H9 (cell line): ENCODE data around the gene BTG3. TPM values are rescaled to one million over a fixed set of nuclear protein-coding genes. Genes with fewer than 3 reads are reported as not detected.

ENCODE experiments used
- DNase-seq: peaks from one replicate; pipeline ENCODE4 v3.0.0-alpha.2; 2017
- H2AFZ ChIP-seq: one replicate; pipeline ENCODE4 v1.6.1; 2013; ENCODE audit warnings: mild to moderate bottlenecking, low read length, control low read depth, moderate library complexity
- H2AK5ac ChIP-seq: 2 replicates; pipeline ENCODE4 v1.6.1; 2013; ENCODE audit warnings: low read length, control low read depth, mixed read lengths; ENCODE audit not compliant: insufficient read length
- H2BK120ac ChIP-seq: one replicate; pipeline ENCODE4 v1.6.1; 2013; ENCODE audit warnings: low read depth, mild to moderate bottlenecking, low read length, control low read depth, inconsistent platforms; ENCODE audit not compliant: poor library complexity, severe bottlenecking
- H2BK12ac ChIP-seq: 2 replicates; pipeline ENCODE4 v1.6.1; 2013; ENCODE audit warnings: low read length, control low read depth, mixed read lengths, low read depth; ENCODE audit not compliant: insufficient read length
- H2BK15ac ChIP-seq: 2 replicates; pipeline ENCODE4 v1.6.1; 2013; ENCODE audit warnings: low read depth, low read length, control low read depth
- H2BK20ac ChIP-seq: one replicate; pipeline ENCODE4 v1.6.1; 2013; ENCODE audit warnings: low read depth, mild to moderate bottlenecking, low read length, control low read depth, inconsistent platforms; ENCODE audit not compliant: poor library complexity, severe bottlenecking
- H2BK5ac ChIP-seq: 2 replicates; pipeline ENCODE4 v1.6.1; 2013; ENCODE audit warnings: low read length, control low read depth, mixed read lengths; ENCODE audit not compliant: insufficient read length
- H3K14ac ChIP-seq: 2 replicates; pipeline ENCODE4 v1.6.1; 2013; ENCODE audit warnings: low read length, control low read depth; ENCODE audit not compliant: insufficient read depth
- H3K18ac ChIP-seq: 2 replicates; pipeline ENCODE4 v1.6.1; 2013; ENCODE audit warnings: low read depth, mild to moderate bottlenecking, mixed read lengths, low read length, control low read depth; ENCODE audit not compliant: insufficient read length
- H3K23ac ChIP-seq: 2 replicates; pipeline ENCODE4 v1.6.1; 2013; ENCODE audit warnings: low read length, control low read depth, mixed read lengths, low read depth; ENCODE audit not compliant: insufficient read length
- H3K23me2 ChIP-seq: 2 replicates; pipeline ENCODE4 v1.6.1; 2013; ENCODE audit warnings: low read depth, mild to moderate bottlenecking, mixed read lengths, low read length, control low read depth; ENCODE audit not compliant: insufficient read length, poor library complexity, severe bottlenecking
- H3K27ac ChIP-seq: 2 replicates; pipeline ENCODE4 v1.5.1; 2013; ENCODE audit warnings: low read length, control low read depth, mixed read lengths, low read depth; ENCODE audit not compliant: insufficient read length
- H3K27me3 ChIP-seq: 2 replicates; pipeline ENCODE4 v1.6.1; 2013; ENCODE audit warnings: low read length, control low read depth, inconsistent platforms; ENCODE audit not compliant: insufficient read depth
- H3K4ac ChIP-seq: 2 replicates; pipeline ENCODE4 v1.6.1; 2013; ENCODE audit warnings: low read depth, mild to moderate bottlenecking, control low read depth, inconsistent platforms, low read length, moderate library complexity
- H3K4me1 ChIP-seq: 2 replicates; pipeline ENCODE4 v1.6.1; 2013; ENCODE audit warnings: low read length, control low read depth, inconsistent platforms; ENCODE audit not compliant: insufficient read depth
- H3K4me2 ChIP-seq: 2 replicates; pipeline ENCODE4 v1.6.1; 2013; ENCODE audit warnings: low read length, control low read depth, mixed read lengths; ENCODE audit not compliant: insufficient read length, insufficient read depth
- H3K56ac ChIP-seq: 2 replicates; pipeline ENCODE4 v1.6.1; 2013; ENCODE audit warnings: low read depth, mild to moderate bottlenecking, mixed read lengths, low read length, control low read depth; ENCODE audit not compliant: insufficient read length
- H3K79me1 ChIP-seq: 2 replicates; pipeline ENCODE4 v1.6.1; 2013; ENCODE audit warnings: low read depth, mild to moderate bottlenecking, moderate library complexity, low read length, control low read depth, inconsistent platforms; ENCODE audit not compliant: insufficient read depth, poor library complexity, severe bottlenecking
- H3K79me2 ChIP-seq: 2 replicates; pipeline ENCODE4 v1.6.1; 2013; ENCODE audit warnings: low read length, control low read depth, inconsistent platforms; ENCODE audit not compliant: insufficient read depth
- H3K9ac ChIP-seq: 2 replicates; pipeline ENCODE4 v1.6.1; 2013; ENCODE audit warnings: low read length, control low read depth, mixed read lengths; ENCODE audit not compliant: insufficient read length; ENCODE audit errors: extremely low read depth
- H3K9me3 ChIP-seq: one replicate; pipeline ENCODE4 v1.6.1; 2013; ENCODE audit warnings: low read depth, low read length, inconsistent platforms; ENCODE audit not compliant: control insufficient read depth
- H3T11ph ChIP-seq: one replicate; pipeline ENCODE4 v1.6.1; 2013; ENCODE audit warnings: mild to moderate bottlenecking, low read length, control low read depth, inconsistent platforms
- H4K20me1 ChIP-seq: one replicate; pipeline ENCODE4 v1.6.1; 2013; ENCODE audit not compliant: control insufficient read depth, insufficient read length, insufficient read depth
- H4K5ac ChIP-seq: 2 replicates; pipeline ENCODE4 v1.6.1; 2013; ENCODE audit warnings: low read depth, mild to moderate bottlenecking, mixed read lengths, low read length, control low read depth; ENCODE audit not compliant: insufficient read length
- H4K8ac ChIP-seq: replicated peaks from 2 replicates; pipeline ENCODE4 v1.6.1; 2013; ENCODE audit warnings: low read length, control low read depth, mixed read lengths, low read depth; ENCODE audit not compliant: insufficient read length
- H4K91ac ChIP-seq: 2 replicates; pipeline ENCODE4 v1.6.1; 2013; ENCODE audit warnings: low read depth, mild to moderate bottlenecking, moderate library complexity, mixed read lengths, low read length, control low read depth; ENCODE audit not compliant: insufficient read length
- H3K27ac Mint-ChIP-seq, 3 experiments: 2 replicates in 2 of 3; 3 replicates in 1 of 3; pipeline ENCODE4 v1.8.0; 2020 to 2021; ENCODE audit warnings: mixed read lengths in 3 of 3, mild to moderate bottlenecking in 1 of 3, moderate library complexity in 1 of 3
- H3K27me3 Mint-ChIP-seq: 2 replicates; pipeline ENCODE4 v1.8.0; 2021; ENCODE audit warnings: low read depth, mild to moderate bottlenecking, moderate library complexity, mixed read lengths
- H3K36me3 Mint-ChIP-seq, 3 experiments: 2 replicates in 2 of 3; 3 replicates in 1 of 3; pipeline ENCODE4 v1.8.0; 2020 to 2021; ENCODE audit warnings: low read depth in 3 of 3, mixed read lengths in 3 of 3; ENCODE audit not compliant: insufficient read depth in 1 of 3
- H3K4me1 Mint-ChIP-seq, 2 experiments: 2 replicates each; pipeline ENCODE4 v1.8.0; 2020; ENCODE audit warnings: mixed read lengths in 2 of 2
- H3K4me3 Mint-ChIP-seq, 2 experiments: 2 replicates in 1 of 2; 3 replicates in 1 of 2; pipeline ENCODE4 v1.8.0; 2020 to 2021; ENCODE audit warnings: mild to moderate bottlenecking in 2 of 2, mixed read lengths in 2 of 2, moderate library complexity in 1 of 2
- H3K9me3 Mint-ChIP-seq, 2 experiments: 2 replicates in 1 of 2; 3 replicates in 1 of 2; pipeline ENCODE4 v1.8.0; 2020; ENCODE audit warnings: mild to moderate bottlenecking in 2 of 2, mixed read lengths in 2 of 2, moderate library complexity in 1 of 2
- WGBS: extraction: QIAGEN DNeasy Blood & Tissue Kit; methylation state at CpG from one replicate; pipeline ENCODE4 v1.1.7; 2013; ENCODE audit warnings: missing lambda C conversion rate, low lambda C conversion rate, mixed read lengths; ENCODE audit not compliant: insufficient read length; ENCODE audit errors: extremely low coverage; 5-methylcytosine and 5-hydroxymethylcytosine counted together
- total RNA-seq: library from RNA; stranded (reverse); gene quantifications from 2 replicates; pipeline ENCODE4 v1.2.1, GENCODE V29; 2021
- TF ChIP-seq, protein P1 (sequence below): fragments of 200-600 bp; sonication (generic); conservative IDR thresholded peaks from 3 replicates; pipeline ENCODE4 v1.8.0; 2021; ENCODE audit warnings: antibody characterized with exemption, mild to moderate bottlenecking

The BTG3 gene
- total RNA-seq, 1 experiment from 2014 or later, result 32.2 TPM

DNA sequence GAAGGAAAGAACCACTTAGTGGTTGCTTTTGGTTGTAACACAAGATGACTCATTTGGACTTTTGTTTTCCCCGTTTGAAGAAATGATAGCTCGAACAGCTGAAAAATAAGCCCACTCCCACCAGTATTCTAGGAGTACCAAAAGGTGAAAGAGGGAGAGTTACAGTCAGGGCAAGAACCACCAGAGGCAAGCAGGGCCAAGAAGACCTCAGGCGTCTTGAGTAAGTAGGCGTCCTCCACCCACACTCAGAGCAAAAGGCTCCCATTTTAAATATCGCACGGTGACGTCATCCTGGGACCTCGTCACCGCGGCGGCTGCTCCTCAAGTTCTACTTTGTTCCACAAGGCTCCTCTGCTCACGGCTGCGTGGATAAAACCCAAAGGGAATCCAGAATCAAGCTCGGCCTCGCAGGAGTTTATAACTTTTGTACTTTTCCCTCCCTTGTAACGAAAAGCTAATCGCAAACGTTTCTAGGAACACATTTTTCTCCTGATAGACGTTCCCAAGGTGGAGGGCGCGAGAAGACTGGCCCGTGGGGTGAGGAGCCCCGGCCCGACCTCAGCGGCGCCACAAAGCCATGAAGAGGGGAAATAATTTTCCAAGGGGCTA lies 1.2 kb downstream of the BTG3 start:
- Histone ChIP-seq H3K56ac (no peak overlapping the region), H4K20me1 (no peaks in the 10 kb centered on the region), H3K4ac (no peak overlapping the region; the same call in 1 of the 2 replicates), H2BK5ac (no peak overlapping the region), H3K4me1 (no peaks in the 10 kb centered on the region), H4K91ac (no peak overlapping the region), H2BK120ac (no peak overlapping the region), H3K79me1 (no peaks in the 10 kb centered on the region), H2AK5ac (no peak overlapping the region), H3K4me2 (peak overlapping the region; percentile 83), H3K79me2 (peaks cover 13% of the 10 kb centered on the region; the same call in 1 of the 2 replicates), H3T11ph (no peak overlapping the region), H4K5ac (no peak overlapping the region), H3K18ac (peak overlapping the region; percentile 91), H3K27ac (no peak overlapping the region), H2AFZ (no peak overlapping the region), H3K14ac (peak overlapping the region; percentile 94), H3K27me3 (no peaks in the 10 kb centered on the region), H2BK15ac (no peak overlapping the region), H3K9me3 (no peaks in the 10 kb centered on the region), H3K23me2 (peaks cover 10% of the 10 kb centered on the region), H2BK20ac (no peak overlapping the region), H2BK12ac (no peak overlapping the region), H3K23ac (no peak overlapping the region), H4K8ac (no peak overlapping the region), H3K9ac (peak overlapping the region; percentile 88)
- peak; percentile 70 for DNase-seq
- H3K4me3 Mint-ChIP-seq, result peak overlapping the region; percentile 82 to 87
- no peaks in the 10 kb centered on the region for H3K9me3 Mint-ChIP-seq
- TF ChIP-seq, protein P1, sequence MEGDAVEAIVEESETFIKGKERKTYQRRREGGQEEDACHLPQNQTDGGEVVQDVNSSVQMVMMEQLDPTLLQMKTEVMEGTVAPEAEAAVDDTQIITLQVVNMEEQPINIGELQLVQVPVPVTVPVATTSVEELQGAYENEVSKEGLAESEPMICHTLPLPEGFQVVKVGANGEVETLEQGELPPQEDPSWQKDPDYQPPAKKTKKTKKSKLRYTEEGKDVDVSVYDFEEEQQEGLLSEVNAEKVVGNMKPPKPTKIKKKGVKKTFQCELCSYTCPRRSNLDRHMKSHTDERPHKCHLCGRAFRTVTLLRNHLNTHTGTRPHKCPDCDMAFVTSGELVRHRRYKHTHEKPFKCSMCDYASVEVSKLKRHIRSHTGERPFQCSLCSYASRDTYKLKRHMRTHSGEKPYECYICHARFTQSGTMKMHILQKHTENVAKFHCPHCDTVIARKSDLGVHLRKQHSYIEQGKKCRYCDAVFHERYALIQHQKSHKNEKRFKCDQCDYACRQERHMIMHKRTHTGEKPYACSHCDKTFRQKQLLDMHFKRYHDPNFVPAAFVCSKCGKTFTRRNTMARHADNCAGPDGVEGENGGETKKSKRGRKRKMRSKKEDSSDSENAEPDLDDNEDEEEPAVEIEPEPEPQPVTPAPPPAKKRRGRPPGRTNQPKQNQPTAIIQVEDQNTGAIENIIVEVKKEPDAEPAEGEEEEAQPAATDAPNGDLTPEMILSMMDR, result no peak
- peak overlapping the region; percentile 44 to 98 (median 64); a peak in 5 of 7 replicates for H3K27ac Mint-ChIP-seq
- H3K36me3 Mint-ChIP-seq, result peaks cover 9 to 34% (median 31%) of the 10 kb centered on the region in 3 experiments; a peak in 6 of 7 replicates
- peaks cover 16 to 25% of the 10 kb centered on the region in 2 experiments for H3K4me1 Mint-ChIP-seq
- no CpG with 5 or more reads among the region's 26 CpGs for WGBS
- peaks cover 8% of the 10 kb centered on the region for H3K27me3 Mint-ChIP-seq
